Testis (tissue), 2 donors: ENCODE results near the gene TREX2.

Experiments used
- CTCF ChIP-seq, 3 experiments: fragments of 450-650 bp in 2 of 3; fragments of 200-600 bp in 1 of 3; sonication (generic) in 1 of 3; IDR thresholded peaks; one replicate each; pipeline ENCODE4 v1.5.1; 2016 to 2019; ENCODE audit warnings: antibody characterized with exemption in 3 of 3, mild to moderate bottlenecking in 2 of 3, moderate library complexity in 1 of 3
- POLR2A ChIP-seq: fragments of 450-650 bp; IDR thresholded peaks from one replicate; pipeline ENCODE4 v1.6.1; 2017; ENCODE audit warnings: antibody characterized with exemption, mild to moderate bottlenecking, moderate library complexity

- TF ChIP-seq CTCF (IDR thresholded peaks at IDR 0.05) (no peak), POLR2A (no peak)
These were observed 5.1 kb upstream of the TREX2 start for GRCh38 chrX:153450949-153451277.
